SJSA1 (cell line): Measurements from ENCODE around the gene ELAC2. TPM values are rescaled to one million over a fixed set of nuclear protein-coding genes. Genes with fewer than 3 reads are reported as not detected.

Experiments
- DNase-seq, 2 experiments: peaks; one replicate each; pipeline ENCODE4 v3.0.0-alpha.2; 2015 to 2020; ENCODE audit warnings: low spot score in 2 of 2, low read depth in 1 of 2
- H3K27ac ChIP-seq: fragments of 250-450 bp; sonication (Bioruptor Pico); 2 replicates; pipeline ENCODE4 v1.5.1; 2020; ENCODE audit warnings: mild to moderate bottlenecking, moderate library complexity
- H3K27me3 ChIP-seq: fragments of 250-450 bp; sonication (Bioruptor Pico); replicated peaks from 2 replicates; pipeline ENCODE4 v1.5.1; 2020; ENCODE audit warnings: mild to moderate bottlenecking, moderate library complexity
- H3K36me3 ChIP-seq: fragments of 250-450 bp; sonication (Bioruptor Pico); 2 replicates; pipeline ENCODE4 v1.5.1; 2020; ENCODE audit warnings: mild to moderate bottlenecking
- H3K4me1 ChIP-seq: fragments of 250-450 bp; sonication (Bioruptor Pico); replicated peaks from 2 replicates; pipeline ENCODE4 v1.6.1; 2021; ENCODE audit warnings: mild to moderate bottlenecking
- H3K4me3 ChIP-seq: fragments of 250-450 bp; sonication (Bioruptor Pico); 2 replicates; pipeline ENCODE4 v1.5.1; 2020; ENCODE audit warnings: mild to moderate bottlenecking
- H3K9me3 ChIP-seq: fragments of 250-450 bp; sonication (Bioruptor Pico); replicated peaks from 2 replicates; pipeline ENCODE4 v1.5.1; 2020; ENCODE audit warnings: mild to moderate bottlenecking
- total RNA-seq: library from RNA; depleted of rRNA; stranded (reverse); fragments of >200 nt; shearing (Covaris generic); gene quantifications from 2 replicates; pipeline ENCODE4 v1.2.3, GENCODE V29; 2014

ELAC2 gene
- total RNA-seq, 1 experiment from 2014 or later, result 55.7 TPM

GRCh38 chr17:13003927-13004326 is 13.9 kb downstream of the ELAC2 start:
- Histone ChIP-seq H3K9me3 (no peaks in the 10 kb centered on the region), H3K27me3 (no peaks in the 10 kb centered on the region), H3K27ac (no peak overlapping the region), H3K4me1 (no peaks in the 10 kb centered on the region), H3K36me3 (peaks cover 92% of the 10 kb centered on the region), H3K4me3 (no peak overlapping the region)
- DNase-seq, result no peak

GRCh38 chr17:13003454-13003851 is 14.4 kb downstream of the ELAC2 start:
- H3K27me3 ChIP-seq, result no peaks in the 10 kb centered on the region
- no peak for DNase-seq
- H3K4me1 ChIP-seq, result no peaks in the 10 kb centered on the region
- no peak overlapping the region for H3K27ac ChIP-seq
- H3K4me3 ChIP-seq, result no peak overlapping the region
- H3K36me3 ChIP-seq, result peaks cover 93% of the 10 kb centered on the region
- H3K9me3 ChIP-seq, result no peaks in the 10 kb centered on the region

GRCh38 chr17:13002761-13003453 is 14.9 kb downstream of the ELAC2 start:
- no peaks in the 10 kb centered on the region for H3K9me3 ChIP-seq
- H3K27ac ChIP-seq, result no peak overlapping the region
- H3K4me3 ChIP-seq, result no peak overlapping the region
- no peaks in the 10 kb centered on the region for H3K4me1 ChIP-seq
- no peaks in the 10 kb centered on the region for H3K27me3 ChIP-seq
- peaks cover 93% of the 10 kb centered on the region for H3K36me3 ChIP-seq
- DNase-seq, result peak; percentile 56 to 71

GRCh38 chr17:13001991-13002615 is 15.7 kb downstream of the ELAC2 start:
- no peak for DNase-seq
- H3K36me3 ChIP-seq, result peaks cover 93% of the 10 kb centered on the region
- no peak overlapping the region for H3K4me3 ChIP-seq

GRCh38 chr17:13000561-13000960 is 17.3 kb downstream of the ELAC2 start:
- no peak for DNase-seq
- Histone ChIP-seq H3K27me3 (no peaks in the 10 kb centered on the region), H3K36me3 (peaks cover 96% of the 10 kb centered on the region), H3K27ac (no peak overlapping the region), H3K9me3 (no peaks in the 10 kb centered on the region), H3K4me1 (no peaks in the 10 kb centered on the region), H3K4me3 (no peak overlapping the region)

More at GRCh38 chr17:13001991-13002615, 15.7 kb downstream of the ELAC2 start:
- Histone ChIP-seq H3K4me1 (no peaks in the 10 kb centered on the region), H3K27ac (no peak overlapping the region), H3K9me3 (no peaks in the 10 kb centered on the region), H3K27me3 (no peaks in the 10 kb centered on the region)

- H3K27ac ChIP-seq, result no peak overlapping the region
- H3K9me3 ChIP-seq, result no peaks in the 10 kb centered on the region
- H3K4me3 ChIP-seq, result no peak overlapping the region
- peaks cover 96% of the 10 kb centered on the region for H3K36me3 ChIP-seq
- no peaks in the 10 kb centered on the region for H3K27me3 ChIP-seq
- H3K4me1 ChIP-seq, result no peaks in the 10 kb centered on the region
- DNase-seq, result no peak
Observed at GRCh38 chr17:12998874-12999273, 19.0 kb downstream of the ELAC2 start.

GRCh38 chr17:12998461-12998860 is 19.4 kb downstream of the ELAC2 start:
- no peaks in the 10 kb centered on the region for H3K4me1 ChIP-seq
- no peak for DNase-seq
- no peak overlapping the region for H3K4me3 ChIP-seq
- H3K27me3 ChIP-seq, result no peaks in the 10 kb centered on the region
- H3K36me3 ChIP-seq, result peaks cover 96% of the 10 kb centered on the region
- H3K27ac ChIP-seq, result no peak overlapping the region
- no peaks in the 10 kb centered on the region for H3K9me3 ChIP-seq

GRCh38 chr17:12996941-12997340 is 20.9 kb downstream of the ELAC2 start:
- Histone ChIP-seq H3K4me1 (no peaks in the 10 kb centered on the region), H3K27me3 (no peaks in the 10 kb centered on the region), H3K27ac (no peak overlapping the region), H3K9me3 (no peaks in the 10 kb centered on the region), H3K36me3 (peaks cover 96% of the 10 kb centered on the region), H3K4me3 (no peak overlapping the region)
- no peak for DNase-seq

- H3K27me3 ChIP-seq, result no peaks in the 10 kb centered on the region
- H3K27ac ChIP-seq, result no peak overlapping the region
- no peak overlapping the region for H3K4me3 ChIP-seq
- H3K9me3 ChIP-seq, result no peaks in the 10 kb centered on the region
- no peak for DNase-seq
- no peaks in the 10 kb centered on the region for H3K4me1 ChIP-seq
- peaks cover 95% of the 10 kb centered on the region for H3K36me3 ChIP-seq
Observed at GRCh38 chr17:12996357-12996756, 21.5 kb downstream of the ELAC2 start.

GRCh38 chr17:12995896-12996295 is 21.9 kb downstream of the ELAC2 start:
- H3K4me3 ChIP-seq, result no peak overlapping the region
- peaks cover 96% of the 10 kb centered on the region for H3K36me3 ChIP-seq
- H3K4me1 ChIP-seq, result no peaks in the 10 kb centered on the region
- no peak overlapping the region for H3K27ac ChIP-seq
- H3K9me3 ChIP-seq, result no peaks in the 10 kb centered on the region
- no peaks in the 10 kb centered on the region for H3K27me3 ChIP-seq
- no peak for DNase-seq

- Histone ChIP-seq H3K27ac (no peak overlapping the region), H3K27me3 (no peaks in the 10 kb centered on the region), H3K4me1 (no peaks in the 10 kb centered on the region), H3K36me3 (peaks cover 96% of the 10 kb centered on the region), H3K9me3 (no peaks in the 10 kb centered on the region), H3K4me3 (no peak overlapping the region)
- DNase-seq, result no peak
Observed at GRCh38 chr17:12995106-12995895, 22.5 kb downstream of the ELAC2 start.

GRCh38 chr17:12994341-12995074 is 23.3 kb downstream of the ELAC2 start:
- Histone ChIP-seq H3K4me3 (no peak overlapping the region), H3K9me3 (no peaks in the 10 kb centered on the region), H3K4me1 (no peaks in the 10 kb centered on the region), H3K36me3 (peaks cover 95% of the 10 kb centered on the region), H3K27ac (no peak overlapping the region), H3K27me3 (no peaks in the 10 kb centered on the region)
- DNase-seq, result no peak

- Histone ChIP-seq H3K27ac (no peak overlapping the region), H3K4me1 (no peaks in the 10 kb centered on the region), H3K36me3 (peaks cover 86% of the 10 kb centered on the region), H3K4me3 (no peak overlapping the region), H3K9me3 (no peaks in the 10 kb centered on the region), H3K27me3 (no peaks in the 10 kb centered on the region)
- DNase-seq, result no peak
Observed at GRCh38 chr17:12993631-12994030, 24.2 kb downstream of the ELAC2 start.
